ENCODE data around the gene DNAH6. TPM values are rescaled to one million over a fixed set of nuclear protein-coding genes. Genes with fewer than 3 reads are reported as not detected.

Gene DNAH6
- total and polyA plus RNA-seq, 10 of the 15 experiments (the other 5 are each of a cell fraction or from before 2014, with no cell fraction given) = 0.07 to 1.0 (median 0.29) TPM

DNA sequence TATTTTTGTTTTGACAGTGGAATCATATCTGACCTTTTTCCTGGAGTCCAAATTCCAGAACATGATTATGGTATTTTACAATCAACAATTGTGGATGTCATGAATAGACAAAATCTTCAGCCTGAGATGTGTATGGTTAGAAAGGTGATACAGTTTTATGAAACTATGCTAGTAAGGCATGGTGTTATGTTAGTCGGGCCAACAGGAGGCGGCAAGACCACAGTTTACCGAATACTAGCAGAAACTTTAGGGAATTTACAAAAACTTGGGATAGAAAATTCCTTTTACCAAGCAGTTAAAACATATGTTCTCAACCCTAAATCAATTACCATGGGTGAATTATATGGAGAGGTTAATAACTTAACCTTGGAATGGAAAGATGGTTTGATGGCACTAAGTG is 137.0 kb downstream of the DNAH6 start:
- FAIRE-seq = no peak
- intact Hi-C loops (cut with micrococcal nuclease; ENCODE audit: unreplicated experiment) = no loop called here
- TF ChIP-seq EED (IDR thresholded peaks at IDR 0.05; ENCODE audit: low read depth) = no peak
- TF ChIP-seq CEBPB (IDR thresholded peaks at IDR 0.05; ENCODE audit: borderline replicate concordance in 1 of 2, low read depth in 2 of 2, low read length in 2 of 2) = no peak
- TF ChIP-seq, protein P1, sequence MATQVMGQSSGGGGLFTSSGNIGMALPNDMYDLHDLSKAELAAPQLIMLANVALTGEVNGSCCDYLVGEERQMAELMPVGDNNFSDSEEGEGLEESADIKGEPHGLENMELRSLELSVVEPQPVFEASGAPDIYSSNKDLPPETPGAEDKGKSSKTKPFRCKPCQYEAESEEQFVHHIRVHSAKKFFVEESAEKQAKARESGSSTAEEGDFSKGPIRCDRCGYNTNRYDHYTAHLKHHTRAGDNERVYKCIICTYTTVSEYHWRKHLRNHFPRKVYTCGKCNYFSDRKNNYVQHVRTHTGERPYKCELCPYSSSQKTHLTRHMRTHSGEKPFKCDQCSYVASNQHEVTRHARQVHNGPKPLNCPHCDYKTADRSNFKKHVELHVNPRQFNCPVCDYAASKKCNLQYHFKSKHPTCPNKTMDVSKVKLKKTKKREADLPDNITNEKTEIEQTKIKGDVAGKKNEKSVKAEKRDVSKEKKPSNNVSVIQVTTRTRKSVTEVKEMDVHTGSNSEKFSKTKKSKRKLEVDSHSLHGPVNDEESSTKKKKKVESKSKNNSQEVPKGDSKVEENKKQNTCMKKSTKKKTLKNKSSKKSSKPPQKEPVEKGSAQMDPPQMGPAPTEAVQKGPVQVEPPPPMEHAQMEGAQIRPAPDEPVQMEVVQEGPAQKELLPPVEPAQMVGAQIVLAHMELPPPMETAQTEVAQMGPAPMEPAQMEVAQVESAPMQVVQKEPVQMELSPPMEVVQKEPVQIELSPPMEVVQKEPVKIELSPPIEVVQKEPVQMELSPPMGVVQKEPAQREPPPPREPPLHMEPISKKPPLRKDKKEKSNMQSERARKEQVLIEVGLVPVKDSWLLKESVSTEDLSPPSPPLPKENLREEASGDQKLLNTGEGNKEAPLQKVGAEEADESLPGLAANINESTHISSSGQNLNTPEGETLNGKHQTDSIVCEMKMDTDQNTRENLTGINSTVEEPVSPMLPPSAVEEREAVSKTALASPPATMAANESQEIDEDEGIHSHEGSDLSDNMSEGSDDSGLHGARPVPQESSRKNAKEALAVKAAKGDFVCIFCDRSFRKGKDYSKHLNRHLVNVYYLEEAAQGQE (IDR thresholded peaks at IDR 0.05; ENCODE audit: low read depth, low read length) = no peak
- TF ChIP-seq, protein P2, sequence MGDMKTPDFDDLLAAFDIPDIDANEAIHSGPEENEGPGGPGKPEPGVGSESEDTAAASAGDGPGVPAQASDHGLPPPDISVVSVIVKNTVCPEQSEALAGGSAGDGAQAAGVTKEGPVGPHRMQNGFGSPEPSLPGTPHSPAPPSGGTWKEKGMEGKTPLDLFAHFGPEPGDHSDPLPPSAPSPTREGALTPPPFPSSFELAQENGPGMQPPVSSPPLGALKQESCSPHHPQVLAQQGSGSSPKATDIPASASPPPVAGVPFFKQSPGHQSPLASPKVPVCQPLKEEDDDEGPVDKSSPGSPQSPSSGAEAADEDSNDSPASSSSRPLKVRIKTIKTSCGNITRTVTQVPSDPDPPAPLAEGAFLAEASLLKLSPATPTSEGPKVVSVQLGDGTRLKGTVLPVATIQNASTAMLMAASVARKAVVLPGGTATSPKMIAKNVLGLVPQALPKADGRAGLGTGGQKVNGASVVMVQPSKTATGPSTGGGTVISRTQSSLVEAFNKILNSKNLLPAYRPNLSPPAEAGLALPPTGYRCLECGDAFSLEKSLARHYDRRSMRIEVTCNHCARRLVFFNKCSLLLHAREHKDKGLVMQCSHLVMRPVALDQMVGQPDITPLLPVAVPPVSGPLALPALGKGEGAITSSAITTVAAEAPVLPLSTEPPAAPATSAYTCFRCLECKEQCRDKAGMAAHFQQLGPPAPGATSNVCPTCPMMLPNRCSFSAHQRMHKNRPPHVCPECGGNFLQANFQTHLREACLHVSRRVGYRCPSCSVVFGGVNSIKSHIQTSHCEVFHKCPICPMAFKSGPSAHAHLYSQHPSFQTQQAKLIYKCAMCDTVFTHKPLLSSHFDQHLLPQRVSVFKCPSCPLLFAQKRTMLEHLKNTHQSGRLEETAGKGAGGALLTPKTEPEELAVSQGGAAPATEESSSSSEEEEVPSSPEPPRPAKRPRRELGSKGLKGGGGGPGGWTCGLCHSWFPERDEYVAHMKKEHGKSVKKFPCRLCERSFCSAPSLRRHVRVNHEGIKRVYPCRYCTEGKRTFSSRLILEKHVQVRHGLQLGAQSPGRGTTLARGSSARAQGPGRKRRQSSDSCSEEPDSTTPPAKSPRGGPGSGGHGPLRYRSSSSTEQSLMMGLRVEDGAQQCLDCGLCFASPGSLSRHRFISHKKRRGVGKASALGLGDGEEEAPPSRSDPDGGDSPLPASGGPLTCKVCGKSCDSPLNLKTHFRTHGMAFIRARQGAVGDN (IDR thresholded peaks at IDR 0.05) = no peak
- TF ChIP-seq ETV6 (conservative IDR thresholded peaks at IDR 0.05 in 1 of 2, IDR thresholded peaks at IDR 0.05 in 1 of 2; ENCODE audit: borderline replicate concordance in 1 of 2, low read depth in 1 of 2) = no peak
- TF ChIP-seq RCOR1 (conservative IDR thresholded peaks at IDR 0.05; ENCODE audit: low read depth, low read length) = no peak
- no peak for TF ChIP-seq JUNB (IDR thresholded peaks at IDR 0.05)
- no peak for TF ChIP-seq TCF12 (IDR thresholded peaks at IDR 0.05; ENCODE audit: low read depth, low read length)
- TF ChIP-seq, protein P3, sequence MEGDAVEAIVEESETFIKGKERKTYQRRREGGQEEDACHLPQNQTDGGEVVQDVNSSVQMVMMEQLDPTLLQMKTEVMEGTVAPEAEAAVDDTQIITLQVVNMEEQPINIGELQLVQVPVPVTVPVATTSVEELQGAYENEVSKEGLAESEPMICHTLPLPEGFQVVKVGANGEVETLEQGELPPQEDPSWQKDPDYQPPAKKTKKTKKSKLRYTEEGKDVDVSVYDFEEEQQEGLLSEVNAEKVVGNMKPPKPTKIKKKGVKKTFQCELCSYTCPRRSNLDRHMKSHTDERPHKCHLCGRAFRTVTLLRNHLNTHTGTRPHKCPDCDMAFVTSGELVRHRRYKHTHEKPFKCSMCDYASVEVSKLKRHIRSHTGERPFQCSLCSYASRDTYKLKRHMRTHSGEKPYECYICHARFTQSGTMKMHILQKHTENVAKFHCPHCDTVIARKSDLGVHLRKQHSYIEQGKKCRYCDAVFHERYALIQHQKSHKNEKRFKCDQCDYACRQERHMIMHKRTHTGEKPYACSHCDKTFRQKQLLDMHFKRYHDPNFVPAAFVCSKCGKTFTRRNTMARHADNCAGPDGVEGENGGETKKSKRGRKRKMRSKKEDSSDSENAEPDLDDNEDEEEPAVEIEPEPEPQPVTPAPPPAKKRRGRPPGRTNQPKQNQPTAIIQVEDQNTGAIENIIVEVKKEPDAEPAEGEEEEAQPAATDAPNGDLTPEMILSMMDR (IDR thresholded peaks at IDR 0.05 in 2 of 3, conservative IDR thresholded peaks at IDR 0.05 in 1 of 3; ENCODE audit: control insufficient read depth in 2 of 3, extremely low read depth in 1 of 3, insufficient read depth in 1 of 3, low read depth in 3 of 3, low read length in 3 of 3) = no peak
- TF ChIP-seq RELA (IDR thresholded peaks at IDR 0.05; ENCODE audit: borderline replicate concordance, partially characterized antibody) = no peak
- no peak for TF ChIP-seq PAX5 (IDR thresholded peaks at IDR 0.05; ENCODE audit: borderline replicate concordance, low read depth, low read length)

More for the DNA sequence above, 137.0 kb downstream of the DNAH6 start:
- H3K9me3 ChIP-seq (replicated peaks; ENCODE audit: control insufficient read depth, insufficient read depth, low read length) = no peaks in the 10 kb centered on the region
- ChIA-PET SMC1A (ENCODE audit: uncharacterized antibody, unreplicated experiment) (no interaction called here), RAD21 (ENCODE audit: unreplicated experiment) (interaction anchor here (0.6 to 1.2 kb wide), 2 partner anchors 236 to 817 kb away, joined by 3 to 4 read pairs; no protein-coding TSS in a partner anchor), CTCF (no interaction called here), POLR2A (no interaction called here)
- no peaks in the 10 kb centered on the region for H3K36me3 ChIP-seq (ENCODE audit: control insufficient read depth in 2 of 2, insufficient read depth in 2 of 2, low read length in 1 of 2)
- no peak overlapping the region for H3K4me3 ChIP-seq
- in situ Hi-C loops (cut with MboI) = no loop called here
- no peak overlapping the region for H3K27ac ChIP-seq (ENCODE audit: control insufficient read depth, insufficient read depth)
- no peak overlapping the region for H3K9ac ChIP-seq (ENCODE audit: control insufficient read depth, insufficient read depth, low read length)
- H3K4me2 ChIP-seq (ENCODE audit: control insufficient read depth, insufficient read depth) = no peak overlapping the region
- BruUV-seq (replicated peaks) = no TSS peak
- H3K79me2 ChIP-seq (ENCODE audit: control insufficient read depth, insufficient read depth, low read length) = no peaks in the 10 kb centered on the region
- no peaks in the 10 kb centered on the region for H4K20me1 ChIP-seq (ENCODE audit: control insufficient read depth, insufficient read depth)
- WGBS (ENCODE audit: insufficient coverage, insufficient replicate concordance, low lambda C conversion rate, missing lambda C conversion rate) = 94% methylated on average over 3 of the region's 3 CpGs
- ATAC-seq (no peak), DNase-seq (ENCODE audit: low read depth, low spot score) (no peak)
- no peak overlapping the region for H2AFZ ChIP-seq (ENCODE audit: control insufficient read depth, low read depth, low read length)
- no peaks in the 10 kb centered on the region for H3K4me1 ChIP-seq (ENCODE audit: control insufficient read depth, insufficient read depth, low read length)
- H3K27me3 ChIP-seq (replicated peaks in 1 of 2; ENCODE audit: control insufficient read depth in 2 of 2, insufficient read depth in 2 of 2, low read length in 1 of 2) = no peaks in the 10 kb centered on the region; a peak in 2 of 4 replicates

Data from GM12878 (cell line).